ENCODE measurements around the gene ADAM12. TPM values are rescaled to one million over a fixed set of nuclear protein-coding genes. Genes with fewer than 3 reads are reported as not detected.

Gene ADAM12
- total RNA-seq, 1 donor from 2014 or later, result 82.4 TPM

DNA sequence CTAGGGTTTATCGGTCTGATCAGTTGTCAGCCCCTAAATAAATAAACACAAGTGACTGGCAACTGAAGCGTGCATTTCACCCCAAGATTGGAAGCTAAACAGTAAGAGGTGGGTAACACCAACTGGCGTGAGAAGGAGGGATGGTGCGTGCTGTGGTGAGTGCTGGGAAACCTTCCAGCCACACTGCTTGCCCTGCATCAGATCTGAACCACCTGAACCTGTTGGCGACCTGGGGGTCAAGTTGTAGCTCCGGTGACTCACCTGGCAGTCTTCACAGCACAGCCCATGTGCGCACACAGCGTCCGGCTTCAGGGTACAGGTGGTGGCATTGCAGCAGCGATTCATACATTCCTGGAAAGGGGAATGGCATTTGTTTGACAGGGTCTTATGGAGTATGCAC lies 321.8 kb downstream of the ADAM12 start:
- TF ChIP-seq, protein P1, sequence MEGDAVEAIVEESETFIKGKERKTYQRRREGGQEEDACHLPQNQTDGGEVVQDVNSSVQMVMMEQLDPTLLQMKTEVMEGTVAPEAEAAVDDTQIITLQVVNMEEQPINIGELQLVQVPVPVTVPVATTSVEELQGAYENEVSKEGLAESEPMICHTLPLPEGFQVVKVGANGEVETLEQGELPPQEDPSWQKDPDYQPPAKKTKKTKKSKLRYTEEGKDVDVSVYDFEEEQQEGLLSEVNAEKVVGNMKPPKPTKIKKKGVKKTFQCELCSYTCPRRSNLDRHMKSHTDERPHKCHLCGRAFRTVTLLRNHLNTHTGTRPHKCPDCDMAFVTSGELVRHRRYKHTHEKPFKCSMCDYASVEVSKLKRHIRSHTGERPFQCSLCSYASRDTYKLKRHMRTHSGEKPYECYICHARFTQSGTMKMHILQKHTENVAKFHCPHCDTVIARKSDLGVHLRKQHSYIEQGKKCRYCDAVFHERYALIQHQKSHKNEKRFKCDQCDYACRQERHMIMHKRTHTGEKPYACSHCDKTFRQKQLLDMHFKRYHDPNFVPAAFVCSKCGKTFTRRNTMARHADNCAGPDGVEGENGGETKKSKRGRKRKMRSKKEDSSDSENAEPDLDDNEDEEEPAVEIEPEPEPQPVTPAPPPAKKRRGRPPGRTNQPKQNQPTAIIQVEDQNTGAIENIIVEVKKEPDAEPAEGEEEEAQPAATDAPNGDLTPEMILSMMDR (conservative IDR thresholded peaks at IDR 0.05), result no peak
- DNase-seq (ENCODE audit: low read depth, low spot score), result no peak
- peaks cover 14% of the 10 kb centered on the region for H3K4me1 Mint-ChIP-seq
- H3K4me3 Mint-ChIP-seq, result no peak overlapping the region
- H3K36me3 Mint-ChIP-seq (ENCODE audit: low read depth), result peaks cover 17% of the 10 kb centered on the region
- no peak overlapping the region for H3K27ac Mint-ChIP-seq (ENCODE audit: unreplicated experiment)
- H3K27me3 Mint-ChIP-seq (ENCODE audit: low read depth), result no peaks in the 10 kb centered on the region
- H3K9me3 Mint-ChIP-seq, result no peaks in the 10 kb centered on the region

DNA sequence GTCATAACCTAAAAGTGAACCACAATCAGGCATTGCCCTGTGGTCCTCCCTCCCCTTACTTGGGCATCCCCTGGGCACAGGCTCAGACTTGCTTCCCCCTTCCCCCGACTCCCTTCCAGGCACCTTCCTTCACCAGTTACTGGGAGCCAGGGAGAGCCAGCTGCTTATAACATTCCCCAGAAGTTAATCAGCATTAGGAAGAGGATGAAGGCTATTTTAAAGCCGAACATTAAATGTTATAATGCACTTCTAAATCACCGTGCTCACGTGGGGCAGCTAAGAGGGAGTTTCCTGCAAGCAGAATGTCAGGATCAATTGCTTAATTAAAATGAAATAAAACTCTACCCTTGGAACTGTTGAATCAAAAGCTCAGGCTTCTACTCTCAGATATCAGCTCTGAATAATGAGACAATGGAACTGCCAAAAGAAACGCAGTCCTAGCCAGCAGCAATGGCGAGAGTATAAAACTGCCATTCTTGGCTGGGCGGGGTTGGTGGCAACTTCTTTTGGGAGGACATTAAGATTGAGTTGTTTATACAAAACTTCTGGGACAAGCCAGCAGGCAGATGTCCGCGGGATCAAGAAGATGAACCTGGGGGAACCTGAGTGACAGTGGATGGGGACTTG lies 322.4 kb downstream of the ADAM12 start:
- Mint-ChIP-seq H3K4me3 (no peak overlapping the region), H3K9me3 (no peaks in the 10 kb centered on the region), H3K27ac (ENCODE audit: unreplicated experiment) (no peak overlapping the region), H3K27me3 (ENCODE audit: low read depth) (no peaks in the 10 kb centered on the region), H3K4me1 (peaks cover 20% of the 10 kb centered on the region), H3K36me3 (ENCODE audit: low read depth) (peaks cover 20% of the 10 kb centered on the region)
- TF ChIP-seq, protein P1 (conservative IDR thresholded peaks at IDR 0.05), result no peak
- DNase-seq (ENCODE audit: low read depth, low spot score), result no peak

DNA sequence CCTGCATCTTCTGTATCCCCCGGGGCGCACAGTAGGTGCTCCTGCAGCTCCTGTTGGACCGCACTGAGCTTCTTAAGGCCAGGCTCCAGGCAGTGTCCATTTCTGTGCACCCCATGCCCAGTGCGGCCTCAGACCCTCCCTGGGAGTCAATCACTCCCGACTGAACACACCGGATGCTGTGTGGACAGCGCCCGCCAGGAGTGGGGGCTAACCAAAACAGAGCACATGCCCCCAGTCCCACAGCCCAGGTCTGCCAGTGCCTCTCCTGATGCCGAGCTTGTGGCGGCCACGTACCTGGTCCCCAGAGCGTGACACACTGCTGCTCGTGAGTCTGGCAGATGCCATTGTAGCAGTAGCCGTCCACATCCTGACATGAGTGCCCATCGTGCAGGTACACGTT lies 323.8 kb downstream of the ADAM12 start:
- Mint-ChIP-seq H3K27me3 (ENCODE audit: low read depth) (no peaks in the 10 kb centered on the region), H3K36me3 (ENCODE audit: low read depth) (peaks cover 12% of the 10 kb centered on the region), H3K4me1 (peaks cover 34% of the 10 kb centered on the region), H3K27ac (ENCODE audit: unreplicated experiment) (no peak overlapping the region), H3K9me3 (no peaks in the 10 kb centered on the region), H3K4me3 (no peak overlapping the region)
- TF ChIP-seq, protein P1 (conservative IDR thresholded peaks at IDR 0.05), result no peak
- DNase-seq (ENCODE audit: low read depth, low spot score), result no peak

DNA sequence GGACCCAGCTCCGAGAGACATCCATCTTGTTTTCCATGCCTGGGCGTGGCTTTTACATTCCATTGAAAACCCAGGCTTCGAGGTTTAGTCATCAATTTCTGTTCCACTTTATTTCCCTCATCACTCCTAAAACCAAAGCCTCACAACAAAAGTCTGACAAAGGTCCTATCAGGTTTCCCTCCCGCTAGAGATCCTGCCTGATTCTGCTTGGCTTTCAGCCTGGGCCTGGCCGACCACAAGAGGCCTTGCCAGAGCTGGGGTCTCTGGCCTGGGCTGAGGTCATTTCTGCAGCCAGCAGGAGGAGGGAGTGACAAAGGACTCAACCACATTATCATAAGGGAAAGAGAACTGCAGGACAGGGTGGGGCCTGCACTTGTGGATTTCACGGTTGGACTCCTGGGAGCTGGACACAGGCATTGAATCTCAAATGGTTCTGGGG lies 324.9 kb downstream of the ADAM12 start:
- H3K4me1 Mint-ChIP-seq, result peaks cover 45% of the 10 kb centered on the region
- H3K4me3 Mint-ChIP-seq, result peak overlapping the region; percentile 60
- DNase-seq (ENCODE audit: low read depth, low spot score), result no peak
- H3K27ac Mint-ChIP-seq (ENCODE audit: unreplicated experiment), result peak overlapping the region; percentile 91
- peaks cover 10% of the 10 kb centered on the region for H3K36me3 Mint-ChIP-seq (ENCODE audit: low read depth)
- no peaks in the 10 kb centered on the region for H3K27me3 Mint-ChIP-seq (ENCODE audit: low read depth)
- TF ChIP-seq, protein P1 (conservative IDR thresholded peaks at IDR 0.05), result no peak
- H3K9me3 Mint-ChIP-seq, result no peaks in the 10 kb centered on the region

DNA sequence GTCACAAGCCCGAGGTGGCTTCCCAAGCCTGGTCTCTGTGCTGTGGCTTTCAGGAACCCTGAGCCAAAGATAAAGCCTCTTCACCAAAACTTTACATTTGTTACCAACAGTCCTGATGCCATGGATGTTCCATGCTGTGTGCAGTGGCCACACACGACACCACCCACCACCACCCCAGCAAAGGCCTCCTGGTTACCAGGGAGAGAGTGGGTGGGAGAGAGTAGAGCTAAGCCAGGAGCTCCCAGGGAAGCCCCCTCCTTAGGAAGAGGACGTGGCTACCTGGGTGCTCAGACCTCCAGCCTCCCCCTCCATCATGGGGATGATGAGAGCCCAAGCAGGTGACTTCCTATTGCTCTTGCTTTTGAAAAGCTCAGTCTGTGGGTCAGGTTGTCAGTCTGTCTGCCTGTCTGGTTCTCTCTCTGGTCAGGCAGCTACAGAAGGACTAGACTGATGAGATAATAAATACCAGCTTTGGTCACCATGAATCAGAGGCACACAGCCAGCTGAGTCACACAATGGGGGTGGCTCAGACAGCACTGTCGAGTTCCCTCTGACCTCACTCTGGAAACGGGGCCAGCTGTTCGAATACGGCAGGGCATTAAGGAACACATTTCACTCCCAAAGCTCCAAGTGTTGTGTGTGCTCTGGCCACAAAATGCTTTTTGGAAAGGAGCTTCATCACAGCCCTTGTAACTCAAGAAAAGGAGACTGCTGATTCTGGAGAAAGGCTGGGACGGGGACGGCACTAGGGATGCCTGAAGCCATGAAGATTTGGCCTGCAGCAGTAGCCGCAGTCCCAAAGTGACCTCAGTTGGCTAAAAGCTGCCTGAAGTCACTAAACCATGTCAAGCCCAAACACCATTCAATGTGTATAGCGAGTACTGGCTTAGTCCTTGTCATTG lies 325.9 kb downstream of the ADAM12 start:
- H3K36me3 Mint-ChIP-seq (ENCODE audit: low read depth), result peaks cover 13% of the 10 kb centered on the region

More for the DNA sequence above, 325.9 kb downstream of the ADAM12 start:
- Mint-ChIP-seq H3K4me1 (peaks cover 47% of the 10 kb centered on the region), H3K4me3 (no peak overlapping the region), H3K27me3 (ENCODE audit: low read depth) (no peaks in the 10 kb centered on the region), H3K9me3 (no peaks in the 10 kb centered on the region), H3K27ac (ENCODE audit: unreplicated experiment) (no peak overlapping the region)
- TF ChIP-seq, protein P1 (conservative IDR thresholded peaks at IDR 0.05), result no peak
- no peak for DNase-seq (ENCODE audit: low read depth, low spot score)

All from neural crest cell (in vitro differentiated cells).